Calu3 (cell line): ENCODE results near the gene CYB5R4. TPM values are rescaled to one million over a fixed set of nuclear protein-coding genes. Genes with fewer than 3 reads are reported as not detected.
"Not testable (repeated sequence)": the region's sequence is repeated elsewhere in the genome, so short reads cannot be mapped to it uniquely, and the experiment has no call there.

Experiments
- BruUV-seq: library from RNA; stranded (reverse); fragments of 400-500 nt; replicated peaks from 2 replicates; lab custom pipeline; 2021; lab: Mats Ljungman, UMichigan
- CTCF ChIA-PET: fragments of 300-600 bp; sonication (Branson Sonifier 250); formaldehyde crosslinking; loops from one replicate; lab custom pipeline; 2022; ENCODE audit warnings: antibody characterized with exemption; lab: Charles Lee
- DNase-seq: peaks from one replicate; pipeline ENCODE4 v3.0.0; 2022
- H3K27ac Mint-ChIP-seq: one replicate; pipeline ENCODE4 v1.8.0; 2022; ENCODE audit warnings: mixed read lengths; ENCODE audit not compliant: unreplicated experiment
- H3K27me3 Mint-ChIP-seq: one replicate; pipeline ENCODE4 v1.8.0; 2022; ENCODE audit warnings: mixed read lengths; ENCODE audit not compliant: unreplicated experiment
- H3K36me3 Mint-ChIP-seq: one replicate; pipeline ENCODE4 v1.8.0; 2022; ENCODE audit warnings: mild to moderate bottlenecking, moderate library complexity, mixed read lengths; ENCODE audit not compliant: insufficient read depth, unreplicated experiment
- H3K4me1 Mint-ChIP-seq: one replicate; pipeline ENCODE4 v1.8.0; 2022; ENCODE audit warnings: mild to moderate bottlenecking, low read depth, mixed read lengths; ENCODE audit not compliant: unreplicated experiment
- H3K4me3 Mint-ChIP-seq: one replicate; pipeline ENCODE4 v1.8.0; 2022; ENCODE audit warnings: mild to moderate bottlenecking, low read depth, moderate library complexity, mixed read lengths; ENCODE audit not compliant: unreplicated experiment
- H3K9me3 Mint-ChIP-seq: one replicate; pipeline ENCODE4 v1.8.0; 2022; ENCODE audit warnings: low read depth, mixed read lengths; ENCODE audit not compliant: unreplicated experiment
- CTCF ChIP-seq: fragments of 200-600 bp; IDR thresholded peaks from one replicate; pipeline ENCODE4 v1.8.0; 2022; ENCODE audit warnings: antibody characterized with exemption; ENCODE audit not compliant: unreplicated experiment
- intact Hi-C: fragments of 100-400 bp; cut with micrococcal nuclease; formaldehyde crosslinking; loops from one replicate; pipeline ENCODE4 v1.10.0; 2022; ENCODE audit not compliant: unreplicated experiment
- total RNA-seq: library from RNA; stranded (reverse); gene quantifications from 2 replicates; pipeline ENCODE4 v1.2.3, GENCODE V29; 2022

CYB5R4 gene
- total RNA-seq, 1 experiment from 2014 or later = 28.3 TPM

- no TSS peak for BruUV-seq
- intact Hi-C loops = no loop called here
- Mint-ChIP-seq H3K4me1 (no peaks in the 10 kb centered on the region), H3K36me3 (no peaks in the 10 kb centered on the region), H3K4me3 (no peak overlapping the region), H3K27me3 (no peaks in the 10 kb centered on the region), H3K9me3 (no peaks in the 10 kb centered on the region), H3K27ac (no peak overlapping the region)
- no peak for TF ChIP-seq CTCF
- CTCF ChIA-PET = no interaction called here
- DNase-seq = no peak
Observed at GRCh38 chr6:83893024-83893423, 33.5 kb downstream of the CYB5R4 start.

GRCh38 chr6:83897094-83897493 is 37.6 kb downstream of the CYB5R4 start:
- H3K4me3 Mint-ChIP-seq, DNase-seq, H3K4me1 Mint-ChIP-seq, H3K9me3 Mint-ChIP-seq, intact Hi-C loops, CTCF ChIA-PET, H3K27me3 Mint-ChIP-seq, BruUV-seq, H3K27ac Mint-ChIP-seq, H3K36me3 Mint-ChIP-seq: not testable (repeated sequence)

GRCh38 chr6:83901624-83902023 is 42.1 kb downstream of the CYB5R4 start:
- Mint-ChIP-seq H3K36me3 (no peaks in the 10 kb centered on the region), H3K27me3 (no peaks in the 10 kb centered on the region), H3K4me3 (no peak overlapping the region), H3K4me1 (no peaks in the 10 kb centered on the region), H3K9me3 (peaks cover 4% of the 10 kb centered on the region), H3K27ac (no peak overlapping the region)
- BruUV-seq = no TSS peak
- no peak for DNase-seq
- TF ChIP-seq CTCF = no peak
- CTCF ChIA-PET = no interaction called here
- intact Hi-C loops = no loop called here

GRCh38 chr6:83904395-83904794 is 44.9 kb downstream of the CYB5R4 start:
- H3K36me3 Mint-ChIP-seq = no peaks in the 10 kb centered on the region
- CTCF ChIA-PET = no interaction called here

More at GRCh38 chr6:83904395-83904794, 44.9 kb downstream of the CYB5R4 start:
- BruUV-seq = no TSS peak
- no peaks in the 10 kb centered on the region for H3K4me1 Mint-ChIP-seq
- intact Hi-C loops = no loop called here
- H3K4me3 Mint-ChIP-seq = no peak overlapping the region
- H3K27ac Mint-ChIP-seq = no peak overlapping the region
- H3K9me3 Mint-ChIP-seq = peaks cover 4% of the 10 kb centered on the region
- DNase-seq = no peak
- no peaks in the 10 kb centered on the region for H3K27me3 Mint-ChIP-seq
- no peak for TF ChIP-seq CTCF
